ENCODE data around the gene SEC31A.
"Not testable (repeated sequence)": the region's sequence is repeated elsewhere in the genome, so short reads cannot be mapped to it uniquely, and the experiment has no call there.

Gene SEC31A, protein sequence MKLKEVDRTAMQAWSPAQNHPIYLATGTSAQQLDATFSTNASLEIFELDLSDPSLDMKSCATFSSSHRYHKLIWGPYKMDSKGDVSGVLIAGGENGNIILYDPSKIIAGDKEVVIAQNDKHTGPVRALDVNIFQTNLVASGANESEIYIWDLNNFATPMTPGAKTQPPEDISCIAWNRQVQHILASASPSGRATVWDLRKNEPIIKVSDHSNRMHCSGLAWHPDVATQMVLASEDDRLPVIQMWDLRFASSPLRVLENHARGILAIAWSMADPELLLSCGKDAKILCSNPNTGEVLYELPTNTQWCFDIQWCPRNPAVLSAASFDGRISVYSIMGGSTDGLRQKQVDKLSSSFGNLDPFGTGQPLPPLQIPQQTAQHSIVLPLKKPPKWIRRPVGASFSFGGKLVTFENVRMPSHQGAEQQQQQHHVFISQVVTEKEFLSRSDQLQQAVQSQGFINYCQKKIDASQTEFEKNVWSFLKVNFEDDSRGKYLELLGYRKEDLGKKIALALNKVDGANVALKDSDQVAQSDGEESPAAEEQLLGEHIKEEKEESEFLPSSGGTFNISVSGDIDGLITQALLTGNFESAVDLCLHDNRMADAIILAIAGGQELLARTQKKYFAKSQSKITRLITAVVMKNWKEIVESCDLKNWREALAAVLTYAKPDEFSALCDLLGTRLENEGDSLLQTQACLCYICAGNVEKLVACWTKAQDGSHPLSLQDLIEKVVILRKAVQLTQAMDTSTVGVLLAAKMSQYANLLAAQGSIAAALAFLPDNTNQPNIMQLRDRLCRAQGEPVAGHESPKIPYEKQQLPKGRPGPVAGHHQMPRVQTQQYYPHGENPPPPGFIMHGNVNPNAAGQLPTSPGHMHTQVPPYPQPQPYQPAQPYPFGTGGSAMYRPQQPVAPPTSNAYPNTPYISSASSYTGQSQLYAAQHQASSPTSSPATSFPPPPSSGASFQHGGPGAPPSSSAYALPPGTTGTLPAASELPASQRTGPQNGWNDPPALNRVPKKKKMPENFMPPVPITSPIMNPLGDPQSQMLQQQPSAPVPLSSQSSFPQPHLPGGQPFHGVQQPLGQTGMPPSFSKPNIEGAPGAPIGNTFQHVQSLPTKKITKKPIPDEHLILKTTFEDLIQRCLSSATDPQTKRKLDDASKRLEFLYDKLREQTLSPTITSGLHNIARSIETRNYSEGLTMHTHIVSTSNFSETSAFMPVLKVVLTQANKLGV

GRCh38 chr4:82890901-82891706 is at the start of gene SEC31A:
Gene SEC31A (minus strand): TSS chr4:82891153. CDS start chr4:82881936, 9,217 bp downstream.
- peak; percentile 98 for DNase-seq

DNA sequence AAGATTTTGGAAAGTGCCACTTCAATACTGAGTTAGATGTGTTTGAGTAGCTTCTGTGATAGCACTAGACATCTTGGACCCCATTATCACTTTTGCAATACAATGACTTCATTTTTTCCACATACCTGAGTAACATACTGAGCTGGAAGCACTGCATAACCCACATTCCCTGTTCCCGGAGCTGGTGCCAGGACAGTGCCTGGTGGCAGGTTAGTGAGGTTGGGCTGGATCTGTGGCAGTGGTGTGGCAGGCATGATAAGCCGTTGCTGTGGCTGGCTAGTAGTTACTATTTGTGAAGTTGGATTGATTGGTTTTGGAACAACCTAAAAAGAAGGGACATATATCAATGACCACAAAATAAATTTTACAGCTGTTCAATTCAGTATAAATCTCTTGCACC is 48.5 kb upstream of the SEC31A start:
- DNase-seq: no peak

- DNase-seq: no peak
Measured at GRCh38 chr4:82934441-82934840, 43.5 kb upstream of the SEC31A start.

DNA sequence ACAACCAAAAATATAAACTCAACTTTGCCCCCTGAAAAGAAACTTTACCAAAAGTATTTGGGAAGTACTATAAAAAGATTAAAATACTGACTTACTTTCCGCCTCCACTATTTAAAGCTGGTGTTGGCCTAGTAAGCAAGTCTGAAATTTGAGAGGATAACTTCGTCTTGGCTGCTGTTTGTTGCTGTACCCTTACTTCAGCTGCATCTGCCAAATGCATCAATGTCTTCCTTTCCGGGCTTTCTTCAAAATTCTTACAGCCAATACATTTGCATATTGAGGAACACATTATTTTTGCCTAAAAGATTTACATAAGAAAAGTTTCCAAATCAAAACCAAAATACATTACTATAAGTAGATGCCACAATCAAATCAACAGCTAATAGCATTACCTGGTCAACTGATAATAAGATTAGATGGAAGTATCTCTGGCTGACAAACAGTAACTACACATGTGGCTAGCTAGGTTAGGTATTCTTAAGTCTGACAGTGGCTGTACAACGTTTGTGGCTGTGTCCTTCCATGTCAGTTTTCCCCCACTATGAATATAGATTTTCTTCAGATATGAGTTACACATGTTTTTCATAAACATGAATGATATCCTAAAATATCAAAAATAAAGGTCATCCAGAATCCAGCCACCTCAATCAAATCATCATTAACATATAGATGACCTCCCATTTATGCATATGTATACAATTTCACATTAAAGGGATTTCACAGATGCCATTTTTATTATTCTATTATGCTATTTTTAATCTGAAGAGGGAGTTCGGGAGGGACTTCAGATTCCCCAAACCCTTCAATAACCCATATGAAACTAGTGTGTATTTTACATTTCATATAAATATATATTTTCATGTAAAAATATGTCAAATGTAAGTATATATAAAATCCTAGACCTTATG is 40.1 kb upstream of the SEC31A start:
- DNase-seq: no peak

- no peak for DNase-seq
Measured at GRCh38 chr4:82921795-82922194, 30.8 kb upstream of the SEC31A start.

DNA sequence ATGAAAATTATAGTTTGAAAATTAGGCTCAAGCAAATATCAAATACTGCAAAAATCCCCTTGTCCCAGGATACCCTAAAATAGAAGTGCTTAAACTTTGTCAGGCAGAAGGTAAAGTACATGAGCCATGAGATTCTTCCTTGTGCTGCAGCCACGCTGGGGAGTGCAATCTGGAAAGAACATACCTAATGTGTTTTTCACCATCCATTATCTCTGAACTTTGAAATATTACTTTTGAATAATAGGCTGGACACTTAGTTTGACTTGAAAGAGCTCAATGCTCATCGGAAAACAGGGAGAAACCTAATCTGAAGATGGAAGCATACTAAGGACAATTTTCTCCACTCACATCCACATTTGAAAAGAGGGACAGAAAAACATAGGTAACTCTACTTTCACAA is 28.4 kb upstream of the SEC31A start:
- DNase-seq: no peak

DNA sequence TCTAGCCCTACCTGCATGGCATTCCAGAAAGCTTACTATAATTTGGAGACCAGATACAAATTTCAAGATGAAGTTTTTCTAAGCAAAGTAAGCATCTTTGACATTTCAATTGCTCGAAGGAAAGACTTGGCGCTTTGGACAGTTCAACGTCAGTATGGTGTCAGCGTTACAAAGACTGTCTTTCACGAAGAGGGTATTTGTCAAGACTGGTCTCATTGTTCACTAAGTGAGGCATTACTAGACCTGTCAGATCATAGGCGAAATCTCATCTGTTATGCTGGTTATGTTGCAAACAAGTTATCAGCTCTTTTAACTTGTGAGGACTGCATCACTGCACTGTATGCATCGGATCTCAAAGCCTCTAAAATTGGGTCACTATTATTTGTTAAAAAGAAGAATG is 27.1 kb upstream of the SEC31A start:
- DNase-seq: no peak

DNA sequence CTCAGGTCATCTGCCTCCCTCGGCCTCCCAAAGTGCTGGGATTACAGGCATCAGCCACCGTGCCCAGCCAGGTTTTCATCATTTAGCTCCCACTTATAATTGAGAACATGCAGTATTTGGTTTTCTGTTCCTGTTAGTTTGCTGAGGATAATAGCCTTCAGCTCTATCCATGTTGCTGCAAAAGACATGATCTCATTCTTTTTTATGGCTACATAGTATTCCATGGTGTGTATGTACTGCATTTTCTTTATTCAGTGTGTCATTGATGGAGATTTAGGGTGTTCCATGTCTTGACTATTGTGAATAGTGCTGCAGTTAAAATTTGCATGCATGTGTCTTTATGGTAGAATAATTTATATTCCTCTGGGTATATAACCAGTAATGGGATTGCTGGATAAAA is 23.0 kb upstream of the SEC31A start:
- not testable (repeated sequence) for DNase-seq

DNA sequence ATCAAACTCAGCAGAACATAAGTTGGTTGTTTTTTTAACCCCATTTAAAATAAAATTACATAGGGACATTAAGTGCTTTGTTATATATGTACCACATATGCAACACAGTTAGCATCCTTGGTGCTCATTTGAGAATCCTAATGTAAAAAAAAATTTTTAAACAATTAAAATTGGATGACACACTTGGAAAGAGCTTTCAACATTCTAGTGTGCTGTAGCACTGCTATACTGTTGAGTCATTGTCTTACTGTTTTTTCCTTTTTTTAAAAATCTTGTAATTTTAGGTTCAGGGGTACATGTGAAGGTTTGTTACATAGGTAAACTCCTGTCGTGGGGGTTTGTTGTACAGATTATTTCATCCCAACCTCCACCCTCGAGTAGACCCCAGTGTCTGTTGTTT is 22.4 kb upstream of the SEC31A start:
- no peak for DNase-seq

GRCh38 chr4:82909326-82909725 is 18.4 kb upstream of the SEC31A start:
- no peak for DNase-seq

DNA sequence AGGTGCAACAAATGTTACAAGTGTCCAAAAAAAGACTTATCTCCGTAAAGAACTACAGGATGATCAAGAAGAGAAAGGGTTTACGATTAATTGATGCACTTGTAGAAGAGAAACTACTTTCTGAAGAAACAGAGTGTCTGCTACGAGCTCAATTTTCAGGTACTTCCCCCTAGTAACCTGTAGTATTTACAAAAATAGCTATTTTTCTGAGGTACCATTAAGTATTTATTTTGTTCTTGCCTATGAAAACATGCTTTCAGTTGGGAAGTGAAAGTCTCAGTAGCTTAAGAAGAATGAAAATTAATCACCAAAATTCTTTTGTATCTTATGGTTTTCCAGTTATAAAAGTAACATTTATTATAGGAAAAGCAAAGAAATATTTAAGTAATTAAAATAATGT is 15.5 kb upstream of the SEC31A start:
- no peak for DNase-seq

GRCh38 chr4:82905205-82905604 is 14.3 kb upstream of the SEC31A start:
- DNase-seq: peak; percentile 88

DNA sequence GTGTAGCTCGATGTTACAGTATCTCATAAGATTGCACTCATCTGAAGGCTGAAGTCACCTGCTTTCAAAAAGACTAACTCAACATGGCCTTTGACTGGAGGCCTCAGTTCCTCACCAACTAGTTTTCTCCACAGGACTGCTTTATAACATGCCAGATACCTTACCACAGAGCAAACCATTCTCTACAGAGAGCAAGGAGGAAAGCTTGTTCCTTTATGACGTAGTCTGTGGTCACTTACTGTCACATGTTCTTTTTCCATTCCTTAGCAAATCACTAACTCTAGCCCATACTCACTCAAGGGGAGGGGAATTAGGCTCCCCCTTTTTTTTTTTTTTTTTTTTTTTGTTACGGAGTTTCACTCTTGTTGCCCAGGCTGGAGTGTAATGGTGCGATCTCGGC is 12.8 kb upstream of the SEC31A start:
- peak; percentile 59 for DNase-seq

DNA sequence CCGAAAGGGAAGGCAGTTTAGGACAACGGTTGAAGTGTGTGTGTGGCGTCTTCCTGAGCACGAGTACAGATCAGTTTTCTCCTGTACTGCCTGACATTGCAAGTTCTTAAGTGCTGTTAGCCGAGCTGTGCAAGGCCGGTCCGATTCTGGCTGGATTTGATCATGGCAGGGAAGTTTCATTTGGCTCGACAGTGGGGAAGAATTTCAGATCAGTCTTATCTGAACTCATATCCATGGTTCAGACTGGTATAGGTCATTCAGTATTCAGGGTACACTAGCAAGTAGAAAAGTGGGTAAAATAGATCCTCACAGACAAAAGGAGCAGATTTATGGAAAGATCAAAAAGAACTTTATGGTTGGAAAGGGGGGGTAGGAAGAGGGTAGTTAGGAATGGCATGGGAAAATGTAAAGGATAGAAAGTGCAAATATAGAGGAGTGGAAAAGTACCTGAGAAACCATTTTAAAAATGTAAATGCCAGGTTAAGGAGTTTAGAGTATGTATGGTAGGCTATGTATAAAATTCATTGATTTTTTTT is 10.3 kb upstream of the SEC31A start:
- no peak for DNase-seq

DNA sequence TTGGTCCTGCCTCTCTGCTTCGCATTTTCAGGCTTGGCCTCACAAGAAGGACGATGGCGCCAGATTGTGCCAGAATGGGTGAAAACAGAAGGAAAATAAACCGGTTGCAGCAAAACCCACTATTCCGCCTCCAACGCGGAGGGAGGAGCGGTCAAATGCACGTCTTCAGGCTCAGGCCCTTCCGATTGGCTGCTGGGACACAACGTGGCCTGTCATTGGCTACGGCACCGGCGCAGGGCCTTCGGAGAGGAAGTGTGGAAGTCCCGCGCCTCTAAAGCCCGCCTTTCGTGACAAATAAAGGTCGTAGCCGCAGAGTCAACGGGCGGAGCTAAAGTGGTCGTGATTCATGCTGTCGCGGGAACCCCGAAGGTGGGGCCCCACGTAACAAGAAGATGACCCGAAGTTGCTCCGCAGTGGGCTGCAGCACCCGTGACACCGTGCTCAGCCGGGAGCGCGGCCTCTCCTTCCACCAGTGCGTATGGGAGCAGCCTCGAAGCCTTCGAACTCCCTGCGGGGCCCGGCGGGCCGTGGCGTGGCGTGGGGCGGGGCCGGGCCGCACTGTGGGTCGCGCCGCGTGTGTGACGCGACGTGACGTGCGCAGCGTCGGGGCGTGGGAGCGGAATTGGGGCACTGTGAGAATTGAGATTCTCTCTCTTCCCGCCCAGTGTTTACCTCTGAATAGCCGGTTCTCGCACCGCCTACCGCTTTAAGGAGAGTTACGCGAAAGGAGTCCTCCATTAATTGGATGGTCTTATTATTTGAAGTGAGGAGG is 9.6 kb upstream of the SEC31A start, which contains the start of gene THAP9:
Gene THAP9 (plus strand): TSS at position 325 of the 772 bp plus-strand sequence. CDS start 68 bp downstream, at position 393.
- peak; percentile 99 for DNase-seq

- no peak for DNase-seq
Measured at GRCh38 chr4:82900066-82900410, 9.1 kb upstream of the SEC31A start.

DNA sequence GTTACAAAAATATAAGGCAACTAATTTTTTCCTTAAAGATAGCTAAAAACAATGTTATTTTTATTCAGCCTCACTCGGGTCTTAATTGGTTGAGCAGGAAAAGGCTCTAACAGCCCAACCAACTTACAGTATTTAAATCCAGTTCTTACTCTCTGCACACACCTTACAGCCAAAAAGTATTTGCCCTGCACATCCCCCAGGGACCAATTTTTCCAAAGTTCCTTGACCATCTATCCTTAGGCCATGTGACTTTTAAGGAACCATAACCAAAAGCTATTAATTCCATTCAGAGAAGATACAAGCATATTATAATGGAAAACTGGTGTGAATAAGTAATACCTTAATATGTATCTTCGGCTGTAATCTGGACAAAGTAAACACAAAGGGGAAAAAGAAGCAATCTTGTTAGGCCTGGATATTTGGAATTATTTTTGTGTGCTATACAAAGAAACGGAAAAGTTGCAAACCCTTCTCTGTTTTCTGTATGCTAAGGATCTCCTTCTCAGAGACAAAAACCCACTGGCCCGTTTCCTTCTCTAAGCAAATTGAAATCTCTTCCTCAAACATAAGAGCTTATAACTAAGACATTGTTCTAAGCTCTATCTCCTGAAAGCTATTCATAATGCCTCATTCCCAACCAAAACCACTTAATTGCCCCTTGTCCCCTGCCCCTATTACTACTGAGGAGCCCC is 8.6 kb upstream of the SEC31A start:
- DNase-seq: peak; percentile 8

GRCh38 chr4:82898322-82899243 is 7.6 kb upstream of the SEC31A start:
- peak; percentile 10 for DNase-seq

All from activated CD4-positive, alpha-beta T cell treated with anti-CD3 and anti-CD28 coated beads, Interleukin-2, Interleukin-6, amounts not matched to agents 100 ng/mL and 50 ng/mL, durations not matched to agents 16 hours and 8 hours (primary cell).